Adipose tissue (tissue), 3 donors: ENCODE measurements around the gene KRT75. TPM values are rescaled to one million over a fixed set of nuclear protein-coding genes. Genes with fewer than 3 reads are reported as not detected.

ENCODE experiments used
- H3K27ac ChIP-seq: one replicate; pipeline ENCODE4 v1.5.1; 2013; ENCODE audit warnings: low read depth, low read length
- WGBS, 3 donors: extraction: QIAGEN DNeasy Blood & Tissue Kit; methylation state at CpG; one replicate each; pipeline ENCODE4 v1.1.7; 2013; 5-methylcytosine and 5-hydroxymethylcytosine counted together
- polyA plus RNA-seq, 3 donors: library from polyadenylated mRNA; stranded (reverse); fragments of 200-250 nt; gene quantifications; one replicate each; pipeline ENCODE4 v1.2.3, GENCODE V29; 2013
- donor health status: healthy with polysubstance abuse.
- donor health status: Bipolar disorder and iron deficiency.
- donor health status: healthy.

The KRT75 gene
- polyA plus RNA-seq, 3 donors: 0.11 TPM; not detected in 2

DNA sequence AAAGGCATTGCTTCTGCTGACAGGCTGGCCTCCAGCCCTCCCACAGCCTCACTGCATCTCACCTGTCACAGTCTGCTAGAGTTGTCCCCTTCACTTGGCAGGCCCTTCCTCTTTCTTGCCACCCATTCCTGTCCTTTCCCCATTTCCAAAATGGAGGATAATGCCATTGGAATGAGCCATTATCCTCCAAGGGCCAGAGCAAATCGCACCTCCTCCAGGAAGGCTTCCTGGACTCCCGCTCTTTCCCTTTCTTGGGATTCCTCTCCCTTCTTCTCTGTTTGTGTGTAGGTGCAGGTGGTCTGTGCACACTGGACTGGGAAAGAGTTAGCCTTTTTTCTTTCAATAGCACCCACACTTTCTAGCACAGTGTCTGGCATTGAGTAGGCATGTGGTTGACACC, 31.8 kb downstream of the KRT75 start:
- 93 to 98% (median 98%) methylated on average over 2 of the region's 2 CpGs for WGBS, 3 donors
- no peak overlapping the region for H3K27ac ChIP-seq

DNA sequence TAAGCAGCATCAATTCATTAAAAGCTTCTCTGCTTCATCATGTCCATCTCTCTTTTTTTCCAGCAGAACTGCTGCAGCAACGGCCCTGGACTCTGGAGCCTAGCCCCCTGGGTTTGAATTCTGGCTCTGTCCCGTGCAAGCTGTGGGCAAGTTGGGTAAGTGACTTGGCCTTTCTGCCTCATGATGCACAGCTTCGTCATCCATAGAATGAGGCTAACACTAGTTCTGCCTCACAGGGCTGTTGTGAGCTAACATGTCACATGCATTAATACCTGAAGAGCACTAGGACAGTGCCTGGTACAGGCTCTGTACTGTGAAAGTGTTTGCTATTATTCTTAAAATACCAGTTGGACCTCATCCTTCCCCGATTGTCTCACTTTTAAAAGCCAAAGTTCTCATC, 32.2 kb downstream of the KRT75 start:
- WGBS, 3 donors: 74 to 84% (median 84%) methylated on average over 4 of the region's 4 CpGs
- H3K27ac ChIP-seq: no peak overlapping the region

DNA sequence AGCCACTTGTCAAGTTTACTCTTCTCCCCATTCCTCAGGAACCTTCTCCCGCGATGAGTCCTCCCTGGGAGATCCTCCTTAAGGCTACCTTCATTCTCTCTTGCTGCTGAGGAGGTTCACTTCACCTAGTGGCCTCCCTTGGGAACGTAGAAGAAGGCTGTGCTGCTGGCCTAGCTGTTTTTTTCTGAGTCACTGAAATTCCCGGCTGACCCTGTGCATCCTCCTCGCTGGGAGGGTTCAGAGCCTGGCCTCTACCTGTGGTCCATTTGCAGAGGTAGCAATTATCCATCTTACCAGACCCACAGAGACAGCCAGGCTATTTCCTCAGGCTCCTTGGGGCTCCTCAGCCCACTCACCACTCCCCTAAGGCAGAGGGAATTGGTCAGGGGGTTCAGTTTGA, 32.6 kb downstream of the KRT75 start:
- no peak overlapping the region for H3K27ac ChIP-seq
- 84 to 95% (median 87%) methylated on average over 5 of the region's 5 CpGs for WGBS, 3 donors

DNA sequence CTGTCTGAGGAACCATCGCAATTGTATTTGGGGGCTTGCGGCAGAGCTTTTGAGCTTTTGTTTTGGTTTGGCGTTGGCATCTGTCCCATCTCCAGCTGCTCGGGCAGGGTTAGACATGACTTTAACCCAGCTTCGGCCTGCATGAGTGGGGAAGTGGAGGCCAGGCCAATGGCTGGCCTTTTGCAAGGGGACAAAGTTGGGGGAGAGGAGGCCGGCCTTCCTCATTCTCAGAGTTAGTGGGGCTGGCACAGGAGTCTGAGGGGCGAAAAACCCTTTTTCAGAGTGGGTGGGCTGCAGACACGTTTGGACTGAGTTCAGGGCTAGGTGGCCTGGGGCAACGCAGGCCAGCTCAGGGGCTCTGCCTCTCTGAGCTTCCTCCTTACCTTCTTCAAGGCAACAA, 33.3 kb downstream of the KRT75 start:
- no peak overlapping the region for H3K27ac ChIP-seq
- WGBS, 3 donors: 83 to 89% (median 88%) methylated on average over 9 of the region's 9 CpGs

DNA sequence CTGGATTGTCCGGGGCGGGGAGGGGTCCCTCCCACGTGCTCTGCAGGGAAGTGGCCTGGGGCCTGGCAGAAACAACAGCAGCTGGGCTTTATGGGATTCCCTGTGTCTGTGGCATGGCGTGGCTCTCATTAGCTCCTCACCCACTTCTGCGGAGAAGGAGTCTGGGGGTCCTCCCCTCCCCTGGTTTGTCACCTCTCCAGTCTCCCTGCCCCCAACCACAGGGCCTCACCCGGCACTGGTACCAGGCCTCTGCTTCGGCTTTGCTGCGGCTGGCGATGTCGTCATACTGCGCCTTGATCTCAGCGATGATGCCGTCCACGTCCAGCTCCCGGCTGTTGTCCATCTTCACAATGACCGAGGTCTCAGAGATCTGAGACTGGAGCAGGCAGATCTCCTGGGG, 34.4 kb downstream of the KRT75 start:
- no peak overlapping the region for H3K27ac ChIP-seq
- 93 to 95% (median 95%) methylated on average over 16 of the region's 16 CpGs for WGBS, 3 donors

DNA sequence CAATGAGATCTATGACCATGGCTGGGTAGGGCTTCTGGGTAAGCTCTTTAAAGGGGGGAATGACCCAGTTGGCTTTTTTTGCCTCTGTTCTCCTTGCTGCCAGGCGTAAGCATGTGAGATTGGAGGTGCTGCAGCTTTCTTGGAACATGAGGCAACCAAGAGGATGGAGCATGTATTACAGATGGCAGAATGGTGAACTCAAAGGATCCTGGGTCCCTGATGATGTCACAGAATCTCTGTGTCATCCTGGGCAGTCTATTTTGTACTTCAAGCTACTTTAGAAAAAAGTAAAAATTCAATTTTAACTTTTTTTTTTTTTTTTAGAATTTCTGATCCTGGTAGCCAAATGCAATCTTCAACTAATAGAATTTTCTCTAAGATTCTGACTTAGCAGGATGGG, 36.0 kb downstream of the KRT75 start:
- no peak overlapping the region for H3K27ac ChIP-seq
- 86 to 95% (median 90%) methylated on average over 1 of the region's 1 CpG for WGBS, 3 donors

DNA sequence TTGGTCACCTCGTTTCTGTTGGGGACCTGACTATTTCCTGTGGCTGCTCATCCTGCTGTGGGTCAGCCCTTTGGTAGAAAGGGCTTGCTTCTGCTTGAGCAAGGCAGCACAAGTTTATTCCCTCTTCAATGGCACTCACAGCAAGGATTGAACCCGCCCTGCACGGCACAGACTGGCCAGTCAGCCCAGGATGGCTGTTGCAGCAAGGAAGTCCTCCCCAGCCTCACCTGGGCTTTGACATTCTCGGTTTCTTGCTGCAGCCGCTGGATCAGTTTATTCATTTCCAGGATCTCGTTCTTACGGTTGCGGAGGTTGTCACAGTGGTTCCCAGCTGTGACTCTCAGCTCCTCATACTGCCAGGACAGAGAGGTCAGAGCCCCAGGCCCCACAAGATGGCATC, 37.5 kb downstream of the KRT75 start:
- 74 to 86% (median 80%) methylated on average over 8 of the region's 8 CpGs for WGBS, 3 donors
- H3K27ac ChIP-seq: no peak overlapping the region

DNA sequence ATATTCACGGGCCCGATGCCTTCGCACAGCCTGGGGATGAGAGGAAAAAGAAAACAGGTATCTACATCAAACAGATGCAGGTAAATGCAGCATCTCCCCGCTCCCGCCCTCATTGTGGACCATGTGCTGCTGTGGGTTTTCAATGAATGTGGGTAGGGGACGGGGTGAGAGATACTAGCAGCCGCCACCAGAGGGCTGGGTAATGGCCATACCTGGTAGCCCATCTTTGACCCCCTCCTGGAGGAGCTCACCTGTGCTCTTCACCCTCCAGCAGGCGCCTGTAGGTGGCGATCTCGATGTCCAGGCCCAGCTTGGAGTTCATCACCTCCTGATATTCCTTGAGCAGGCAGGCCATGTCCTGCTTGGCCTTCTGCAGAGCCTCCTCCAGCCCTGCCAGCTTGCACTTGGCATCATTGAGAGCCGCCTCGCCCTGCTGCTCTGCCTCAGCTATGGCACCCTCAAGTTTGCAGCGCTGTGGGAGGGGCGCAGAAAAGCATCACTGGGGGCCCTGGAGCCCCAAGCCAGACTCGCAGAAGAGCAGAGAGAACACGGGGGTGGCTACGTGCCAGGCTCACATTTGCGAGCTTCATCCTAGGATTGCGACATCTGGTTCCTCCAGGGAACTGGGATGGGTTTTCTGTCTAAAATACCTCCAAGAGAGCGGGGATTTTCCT, 38.3 kb downstream of the KRT75 start:
- H3K27ac ChIP-seq: no peak overlapping the region
- 54 to 67% (median 61%) methylated on average over 20 of the region's 20 CpGs for WGBS, 3 donors

DNA sequence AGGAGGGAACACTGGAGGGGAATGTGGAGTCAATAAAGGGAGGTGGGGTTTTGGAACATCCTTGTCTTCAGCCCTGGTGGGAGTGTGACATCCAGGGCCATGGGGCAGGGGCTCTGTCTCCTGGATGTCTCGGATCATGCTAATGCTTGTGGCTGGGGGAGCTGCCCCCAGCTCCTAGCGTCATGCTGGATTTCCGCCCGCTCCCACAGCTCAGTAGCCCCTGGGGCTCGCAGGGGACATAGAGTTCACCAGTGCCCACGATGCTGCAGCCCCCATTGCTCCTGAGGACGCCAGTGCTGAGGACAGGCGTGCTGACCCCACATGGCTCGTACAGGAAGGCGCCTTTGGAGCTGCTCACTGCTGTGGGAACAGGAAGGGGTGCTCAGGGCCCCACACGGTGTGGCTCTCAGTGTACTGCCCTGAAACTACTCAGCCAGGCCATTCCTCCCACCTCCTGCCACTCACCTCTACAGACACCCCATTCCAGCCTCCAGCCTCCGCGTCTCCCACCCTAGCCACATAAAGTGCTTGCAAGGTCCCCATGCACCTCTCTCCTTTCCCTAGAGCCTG, 39.2 kb downstream of the KRT75 start:
- no peak overlapping the region for H3K27ac ChIP-seq
- WGBS, 3 donors: 81 to 87% (median 81%) methylated on average over 13 of the region's 13 CpGs

DNA sequence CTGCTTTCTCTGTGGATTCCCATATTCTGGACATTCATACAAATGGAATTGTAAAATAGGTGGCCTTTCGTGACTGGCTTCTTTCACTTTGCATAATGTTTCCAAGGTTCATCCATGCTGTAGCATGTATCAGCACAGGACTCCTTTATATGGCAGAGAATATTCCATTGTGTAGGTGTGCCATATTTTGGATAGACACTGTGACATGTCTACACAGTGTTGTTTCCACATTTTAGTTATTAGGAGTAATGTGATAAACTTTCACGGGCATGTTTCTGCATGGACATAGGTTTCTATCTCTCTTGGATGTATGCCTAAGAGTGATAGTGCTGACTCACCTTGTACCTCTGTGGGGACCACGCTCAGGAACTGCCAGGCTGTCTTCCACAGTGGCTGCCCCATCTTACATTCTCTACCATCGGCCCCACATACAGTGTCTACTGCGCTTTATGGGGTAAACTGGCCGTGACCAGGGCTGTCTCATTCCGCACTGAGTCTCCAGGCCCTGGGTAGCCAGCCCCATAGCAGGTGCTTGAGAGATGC, 41.6 kb downstream of the KRT75 start:
- no peak overlapping the region for H3K27ac ChIP-seq
- 91 to 94% (median 92%) methylated on average over 7 of the region's 7 CpGs for WGBS, 3 donors

DNA sequence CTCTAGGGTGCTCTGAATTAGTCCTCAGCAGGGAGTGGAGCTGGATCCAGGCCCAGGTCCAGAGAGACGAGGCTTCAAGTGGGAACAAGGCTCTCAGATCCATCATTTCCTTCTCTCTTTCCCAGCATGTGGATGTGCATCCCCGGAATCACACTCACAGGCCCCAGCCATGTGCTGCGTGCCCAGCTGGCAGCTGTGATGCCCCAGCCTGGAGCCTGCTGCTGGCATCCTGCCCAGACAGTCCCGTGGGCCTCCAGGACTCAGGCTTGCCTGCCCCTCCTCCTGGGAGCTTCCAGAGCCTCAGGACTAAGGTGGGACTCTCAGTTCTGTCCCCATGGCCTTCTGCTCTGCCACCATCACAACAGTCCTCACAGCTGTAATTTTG, 42.6 kb downstream of the KRT75 start:
- no peak overlapping the region for H3K27ac ChIP-seq
- WGBS, 3 donors: 28 to 49% (median 47%) methylated on average over 3 to 4 of the region's 4 CpGs

DNA sequence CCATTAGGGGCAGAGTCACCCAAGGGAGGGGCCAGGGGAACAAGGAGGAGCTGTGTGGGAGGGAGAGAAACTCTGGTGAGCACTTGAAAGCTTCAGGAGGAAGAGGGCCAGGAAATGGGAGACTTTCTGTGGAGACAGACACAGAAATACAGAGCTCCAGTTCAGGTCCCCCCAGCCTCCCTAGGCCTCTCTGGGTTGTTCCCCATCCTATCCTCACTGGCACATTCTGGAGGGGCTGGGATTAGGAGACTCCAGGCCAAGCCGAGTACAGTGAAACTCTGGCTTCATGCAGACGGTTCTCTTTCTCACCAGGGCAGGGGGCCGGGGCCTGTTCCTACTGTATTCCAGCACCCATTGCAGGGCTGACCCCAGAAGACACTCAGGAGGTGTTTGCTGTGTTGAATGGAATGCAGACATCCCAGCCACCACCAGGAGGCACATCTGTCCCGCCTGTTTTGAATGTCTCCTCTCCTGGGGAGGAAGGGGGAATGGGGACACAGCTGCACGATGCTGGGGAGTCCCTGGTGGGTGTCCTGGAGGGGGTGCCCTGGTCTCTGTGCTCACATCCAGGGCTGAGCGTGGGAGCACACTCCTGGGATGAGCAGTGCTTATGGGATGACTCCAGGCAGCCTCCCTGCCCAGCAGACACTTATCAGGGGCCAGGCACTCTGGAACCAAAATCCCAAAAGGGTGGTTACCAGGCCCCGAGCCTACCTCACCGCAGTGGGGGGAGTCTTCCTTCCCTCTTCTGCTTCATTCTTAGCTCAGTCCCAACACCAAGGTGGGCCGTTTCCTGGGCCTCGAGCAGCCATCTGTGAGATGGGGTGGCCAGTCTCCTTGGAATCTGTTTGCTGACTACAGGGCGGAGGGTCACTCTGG, 43.2 kb downstream of the KRT75 start:
- no peak overlapping the region for H3K27ac ChIP-seq
- 64 to 68% (median 67%) methylated on average over 11 of the region's 11 CpGs for WGBS, 3 donors

DNA sequence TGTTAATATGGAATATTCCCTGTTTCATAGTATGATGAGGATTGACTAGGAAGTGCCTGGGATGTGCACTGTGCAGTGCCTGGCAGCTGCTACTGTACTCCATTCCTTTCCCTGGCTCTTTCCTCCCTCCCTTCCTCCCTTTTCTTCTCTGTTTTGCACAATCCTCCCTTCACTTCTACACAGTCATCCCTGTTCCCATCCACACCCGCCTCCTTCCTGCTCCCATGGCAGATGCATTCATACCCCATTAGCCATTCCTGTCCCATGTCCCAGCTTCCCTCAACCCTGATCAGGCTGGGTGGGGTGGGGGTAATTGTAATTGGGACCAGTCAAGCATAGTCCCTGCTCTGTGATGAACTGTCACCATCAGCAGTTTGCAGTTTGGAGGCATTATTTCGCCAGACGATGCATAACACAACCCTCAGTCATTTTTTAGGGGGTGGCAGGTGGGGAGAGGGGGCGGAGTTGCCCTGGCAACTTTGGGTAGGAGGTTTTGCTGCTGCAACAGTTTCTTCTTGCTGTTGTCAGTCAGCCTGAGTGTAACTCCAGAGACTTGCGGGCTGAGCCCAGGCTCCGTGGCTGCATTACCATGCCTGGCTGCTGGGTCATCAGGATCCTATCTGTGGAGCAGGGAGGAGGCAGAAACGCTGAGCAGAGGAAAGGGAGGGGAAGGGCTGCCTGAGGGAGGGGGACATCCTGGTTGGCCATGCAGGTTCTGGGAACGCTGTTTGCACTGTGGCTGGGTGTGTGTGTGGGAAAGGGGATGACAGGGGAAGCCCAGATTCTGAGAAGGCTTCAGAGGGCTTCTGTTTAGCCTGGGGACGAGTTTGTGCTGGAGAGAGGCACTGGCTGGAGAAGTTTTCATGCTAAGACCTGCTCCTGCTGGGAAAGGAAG, 44.6 kb downstream of the KRT75 start:
- no peak overlapping the region for H3K27ac ChIP-seq
- WGBS, 3 donors: 43 to 45% (median 43%) methylated on average over 9 of the region's 9 CpGs

DNA sequence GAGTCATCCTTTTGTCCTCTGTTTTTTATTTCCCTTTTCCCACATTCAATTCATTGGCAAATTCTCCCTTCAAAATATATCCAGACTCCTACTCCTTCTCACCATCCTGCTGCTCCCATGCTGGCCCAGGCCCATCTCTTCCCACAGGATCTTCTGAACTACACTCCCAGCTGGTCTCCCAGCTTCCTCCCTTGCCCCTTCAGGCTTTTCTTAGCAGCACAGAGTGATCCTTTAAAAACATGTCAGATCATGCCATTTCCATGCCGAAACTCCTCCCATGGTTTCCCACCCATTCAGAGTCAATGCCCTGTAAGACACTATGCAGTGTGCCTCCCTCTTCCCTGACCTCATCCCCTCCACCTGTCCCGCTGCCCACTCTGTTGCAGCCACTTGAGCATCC, 46.3 kb downstream of the KRT75 start:
- no peak overlapping the region for H3K27ac ChIP-seq
- WGBS, 3 donors: 81 to 86% (median 85%) methylated on average over 2 of the region's 2 CpGs

DNA sequence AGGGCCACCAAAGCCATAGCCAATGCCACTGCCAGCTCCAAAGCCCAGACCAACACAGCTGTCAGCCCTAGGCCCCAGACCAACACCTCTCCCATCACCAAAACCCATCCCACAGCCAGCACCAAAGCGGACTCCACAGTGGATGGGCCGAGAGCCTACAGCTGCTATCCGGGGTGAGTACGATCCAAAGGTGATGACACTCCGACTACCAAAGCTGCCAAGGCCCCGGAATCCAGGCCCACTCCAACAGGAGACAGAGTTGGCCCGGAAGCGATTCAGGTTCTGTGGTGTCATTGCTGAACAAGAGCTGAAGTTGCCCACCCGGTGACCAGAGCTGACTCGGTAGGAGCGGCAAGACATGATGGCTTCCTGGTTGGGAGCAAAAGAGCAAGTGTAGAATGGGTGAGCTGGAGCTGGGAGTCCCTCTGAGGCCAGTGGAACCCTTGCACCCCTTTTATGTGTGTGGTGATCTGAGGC, 48.9 kb downstream of the KRT75 start, which contains the start of gene KRT84:
Gene KRT84, minus strand, starts transcription at position 427 of the 477 bp plus-strand sequence. Its CDS starts 67 bp downstream, at position 360.
- H3K27ac ChIP-seq: no peak within 1 kb of the TSS
- 96 to 97% (median 97%) methylated on average over 11 of the region's 11 CpGs for WGBS, 3 donors

DNA sequence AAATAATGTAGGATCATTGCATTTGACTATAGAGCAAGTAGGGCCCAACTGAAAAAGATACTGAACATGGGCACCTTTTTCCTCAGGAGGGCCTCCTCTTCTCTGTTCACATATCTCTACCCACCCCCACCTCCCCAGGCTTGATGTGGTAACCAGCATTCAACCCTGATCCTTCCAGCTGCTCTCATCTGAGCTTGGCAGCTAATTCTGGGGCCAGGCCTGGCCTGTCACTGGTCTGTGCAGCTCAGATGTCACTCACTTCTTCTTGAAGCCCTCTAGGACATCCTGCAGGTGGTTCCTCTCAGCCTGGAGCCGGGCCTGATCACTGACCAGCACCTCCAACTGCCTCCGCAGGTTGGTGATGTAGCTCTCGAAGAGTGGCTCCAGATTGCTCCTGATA, 50.8 kb downstream of the KRT75 start:
- WGBS, 3 donors: 88 to 89% (median 88%) methylated on average over 3 of the region's 3 CpGs
- no peak overlapping the region for H3K27ac ChIP-seq

DNA sequence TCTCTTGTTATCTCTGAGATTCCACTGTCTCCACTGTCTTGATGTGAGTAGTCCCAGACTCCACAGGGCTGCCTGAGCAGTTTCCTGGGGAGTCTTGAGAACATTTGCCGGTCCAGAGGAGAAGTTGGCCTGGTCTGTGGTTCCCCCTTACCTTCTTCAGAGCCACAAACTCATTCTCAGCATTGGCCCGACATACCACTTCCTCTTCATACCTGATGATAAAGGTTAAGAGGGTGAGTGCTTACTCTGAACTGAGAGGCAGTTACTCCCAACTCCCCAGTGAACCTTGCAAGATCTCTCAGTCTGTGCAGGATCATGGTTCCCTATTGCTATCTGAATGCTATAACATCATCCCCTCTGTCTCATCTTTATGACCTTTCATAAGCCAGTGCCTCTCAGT, 51.3 kb downstream of the KRT75 start:
- H3K27ac ChIP-seq: no peak overlapping the region
- WGBS, 3 donors: 52 to 76% (median 62%) methylated on average over 2 of the region's 2 CpGs

DNA sequence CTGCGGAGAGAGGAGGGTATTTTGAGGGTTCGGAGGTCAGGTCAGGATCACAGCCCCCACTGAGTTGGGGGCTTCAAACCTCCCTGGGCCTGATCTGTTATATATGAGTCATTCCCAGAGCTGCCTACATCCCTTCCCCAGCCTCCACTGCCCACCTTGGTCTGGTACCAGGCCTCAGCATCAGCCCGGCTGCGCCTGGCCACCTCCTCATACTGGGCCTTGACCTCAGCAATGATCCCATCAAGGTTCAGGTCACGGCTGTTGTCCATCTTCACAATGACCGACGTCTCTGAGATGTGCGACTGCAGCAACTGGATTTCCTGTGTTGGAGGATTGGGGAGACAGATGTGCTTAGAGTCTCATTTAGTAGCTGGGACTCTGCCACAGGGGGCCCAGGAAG, 53.0 kb downstream of the KRT75 start:
- WGBS, 3 donors: 87 to 90% (median 87%) methylated on average over 8 of the region's 8 CpGs
- H3K27ac ChIP-seq: no peak overlapping the region
